Epithelial cell of prostate (primary cell): ENCODE results near the gene TTBK2.

ENCODE experiments used
- DNase-seq: peaks from one replicate; pipeline ENCODE4 v3.0.0-alpha.2; 2011; ENCODE audit warnings: low read depth, low spot score
- H3K27ac ChIP-seq: fragments of 450-650 bp; 2 replicates; pipeline ENCODE4 v1.5.1; 2017; ENCODE audit warnings: mild to moderate bottlenecking

Gene TTBK2

GRCh38 chr15:42707873-42708544 is 212.6 kb downstream of the TTBK2 start:
- DNase-seq, result no peak
- H3K27ac ChIP-seq, result no peak overlapping the region

- peak; percentile 50 for DNase-seq
- H3K27ac ChIP-seq, result no peak overlapping the region
Observed at GRCh38 chr15:42707068-42707467, 213.5 kb downstream of the TTBK2 start.

- DNase-seq, result no peak
- no peak overlapping the region for H3K27ac ChIP-seq
Observed at GRCh38 chr15:42705336-42705735, 215.2 kb downstream of the TTBK2 start.

GRCh38 chr15:42704492-42704926 is 216.1 kb downstream of the TTBK2 start:
- DNase-seq, result peak; percentile 10
- no peak overlapping the region for H3K27ac ChIP-seq

GRCh38 chr15:42696626-42697025 is 224.0 kb downstream of the TTBK2 start:
- no peak overlapping the region for H3K27ac ChIP-seq
- DNase-seq, result no peak

GRCh38 chr15:42695527-42696071 is 225.0 kb downstream of the TTBK2 start:
- H3K27ac ChIP-seq, result no peak overlapping the region
- DNase-seq, result no peak

GRCh38 chr15:42694398-42694797 is 226.2 kb downstream of the TTBK2 start:
- no peak overlapping the region for H3K27ac ChIP-seq
- DNase-seq, result no peak

- no peak for DNase-seq
Observed at GRCh38 chr15:42693942-42694341, 226.6 kb downstream of the TTBK2 start.

GRCh38 chr15:42693496-42693895 is 227.1 kb downstream of the TTBK2 start:
- no peak for DNase-seq
- no peak overlapping the region for H3K27ac ChIP-seq

More at GRCh38 chr15:42693942-42694341, 226.6 kb downstream of the TTBK2 start:
- no peak overlapping the region for H3K27ac ChIP-seq

- no peak for DNase-seq
- no peak overlapping the region for H3K27ac ChIP-seq
Observed at GRCh38 chr15:42692997-42693396, 227.6 kb downstream of the TTBK2 start.

GRCh38 chr15:42692536-42692935 is 228.0 kb downstream of the TTBK2 start:
- DNase-seq, result no peak
- no peak overlapping the region for H3K27ac ChIP-seq

GRCh38 chr15:42691770-42692169 is 228.8 kb downstream of the TTBK2 start:
- no peak overlapping the region for H3K27ac ChIP-seq
- no peak for DNase-seq

- no peak for DNase-seq
- H3K27ac ChIP-seq, result no peak overlapping the region
Observed at GRCh38 chr15:42691308-42691707, 229.3 kb downstream of the TTBK2 start.
